Trophoblast cell (in vitro differentiated cells and primary cell): Measurements from ENCODE around the gene GALNT9.
A peak's percentile ranks its signal among the peaks of the same experiment; 100 is the strongest.

Source experiments
- DNase-seq, 2 donors: peaks; one replicate each; pipeline ENCODE4 v3.0.0-alpha.2; 2016
- H2AFZ ChIP-seq: 2 replicates; pipeline ENCODE4 v1.6.1; 2013; ENCODE audit warnings: low read length, moderate library complexity, mild to moderate bottlenecking; ENCODE audit not compliant: insufficient read depth, poor library complexity
- H2AK5ac ChIP-seq: 2 replicates; pipeline ENCODE4 v1.6.1; 2013; ENCODE audit warnings: mild to moderate bottlenecking, low read length
- H2BK120ac ChIP-seq: 2 replicates; pipeline ENCODE4 v1.6.1; 2013; ENCODE audit warnings: low read length, mild to moderate bottlenecking, moderate library complexity; ENCODE audit not compliant: insufficient read depth, poor library complexity
- H2BK12ac ChIP-seq: 2 replicates; pipeline ENCODE4 v1.6.1; 2013; ENCODE audit warnings: mild to moderate bottlenecking, low read length, moderate library complexity
- H2BK5ac ChIP-seq: 2 replicates; pipeline ENCODE4 v1.6.1; 2013; ENCODE audit warnings: low read length, low read depth, moderate library complexity, mild to moderate bottlenecking; ENCODE audit not compliant: poor library complexity
- H3K14ac ChIP-seq: 2 replicates; pipeline ENCODE4 v1.6.1; 2013; ENCODE audit warnings: mild to moderate bottlenecking, low read length
- H3K18ac ChIP-seq: 2 replicates; pipeline ENCODE4 v1.6.1; 2013; ENCODE audit warnings: mild to moderate bottlenecking, low read length
- H3K23ac ChIP-seq: 2 replicates; pipeline ENCODE4 v1.6.1; 2013; ENCODE audit warnings: low read length
- H3K27ac ChIP-seq: 2 replicates; pipeline ENCODE4 v1.5.1; 2013; ENCODE audit warnings: low read depth, mild to moderate bottlenecking, inconsistent platforms, low read length, moderate library complexity
- H3K27me3 ChIP-seq: 2 replicates; pipeline ENCODE4 v1.6.1; 2013; ENCODE audit warnings: inconsistent platforms, mild to moderate bottlenecking, low read length, moderate library complexity; ENCODE audit not compliant: insufficient read depth
- H3K36me3 ChIP-seq, 2 experiments: 1 replicate in 1 of 2; 2 replicates in 1 of 2; pipeline ENCODE4 v1.6.1; 2013; ENCODE audit warnings: low read length in 2 of 2, mild to moderate bottlenecking in 2 of 2, moderate library complexity in 1 of 2; ENCODE audit not compliant: insufficient read depth in 2 of 2, control insufficient read depth in 1 of 2
- H3K4ac ChIP-seq: 2 replicates; pipeline ENCODE4 v1.6.1; 2013; ENCODE audit warnings: low read depth, mild to moderate bottlenecking, low read length, moderate library complexity
- H3K4me1 ChIP-seq, 2 experiments: 1 replicate in 1 of 2; 2 replicates in 1 of 2; pipeline ENCODE4 v1.6.1; 2013; ENCODE audit warnings: low read length in 2 of 2, mild to moderate bottlenecking in 2 of 2, moderate library complexity in 1 of 2; ENCODE audit not compliant: insufficient read depth in 2 of 2, control insufficient read depth in 1 of 2
- H3K4me2 ChIP-seq: 2 replicates; pipeline ENCODE4 v1.6.1; 2013; ENCODE audit warnings: inconsistent platforms, mild to moderate bottlenecking, low read length, moderate library complexity
- H3K4me3 ChIP-seq: 2 replicates; pipeline ENCODE4 v1.5.1; 2013; ENCODE audit warnings: mild to moderate bottlenecking, low read depth, low read length, inconsistent platforms
- H3K79me1 ChIP-seq: one replicate; pipeline ENCODE4 v1.6.1; 2013; ENCODE audit warnings: low read length
- H3K79me2 ChIP-seq: 2 replicates; pipeline ENCODE4 v1.6.1; 2013; ENCODE audit warnings: low read length, mild to moderate bottlenecking; ENCODE audit not compliant: control insufficient read depth, insufficient read depth, poor library complexity
- H3K9ac ChIP-seq: 2 replicates; pipeline ENCODE4 v1.6.1; 2013; ENCODE audit warnings: mild to moderate bottlenecking, low read length
- H3K9me3 ChIP-seq: 2 replicates; pipeline ENCODE4 v1.6.1; 2013; ENCODE audit warnings: low read depth, mild to moderate bottlenecking, control low read depth, inconsistent platforms, low read length; ENCODE audit not compliant: insufficient read depth
- H4K12ac ChIP-seq: 2 replicates; pipeline ENCODE4 v1.6.1; 2013; ENCODE audit warnings: low read depth, mild to moderate bottlenecking, low read length, moderate library complexity
- H4K8ac ChIP-seq: 2 replicates; pipeline ENCODE4 v1.6.1; 2013; ENCODE audit warnings: low read depth, mild to moderate bottlenecking, low read length, moderate library complexity
- H4K91ac ChIP-seq: one replicate; pipeline ENCODE4 v1.6.1; 2013; ENCODE audit warnings: low read depth, mild to moderate bottlenecking, low read length, moderate library complexity
- WGBS: extraction: QIAGEN DNeasy Blood & Tissue Kit; methylation state at CpG from one replicate; pipeline ENCODE4 v1.1.7; 2013; ENCODE audit warnings: missing lambda C conversion rate; ENCODE audit not compliant: insufficient read length, insufficient coverage; ENCODE audit errors: extremely low coverage; 5-methylcytosine and 5-hydroxymethylcytosine counted together

GALNT9 gene

DNA sequence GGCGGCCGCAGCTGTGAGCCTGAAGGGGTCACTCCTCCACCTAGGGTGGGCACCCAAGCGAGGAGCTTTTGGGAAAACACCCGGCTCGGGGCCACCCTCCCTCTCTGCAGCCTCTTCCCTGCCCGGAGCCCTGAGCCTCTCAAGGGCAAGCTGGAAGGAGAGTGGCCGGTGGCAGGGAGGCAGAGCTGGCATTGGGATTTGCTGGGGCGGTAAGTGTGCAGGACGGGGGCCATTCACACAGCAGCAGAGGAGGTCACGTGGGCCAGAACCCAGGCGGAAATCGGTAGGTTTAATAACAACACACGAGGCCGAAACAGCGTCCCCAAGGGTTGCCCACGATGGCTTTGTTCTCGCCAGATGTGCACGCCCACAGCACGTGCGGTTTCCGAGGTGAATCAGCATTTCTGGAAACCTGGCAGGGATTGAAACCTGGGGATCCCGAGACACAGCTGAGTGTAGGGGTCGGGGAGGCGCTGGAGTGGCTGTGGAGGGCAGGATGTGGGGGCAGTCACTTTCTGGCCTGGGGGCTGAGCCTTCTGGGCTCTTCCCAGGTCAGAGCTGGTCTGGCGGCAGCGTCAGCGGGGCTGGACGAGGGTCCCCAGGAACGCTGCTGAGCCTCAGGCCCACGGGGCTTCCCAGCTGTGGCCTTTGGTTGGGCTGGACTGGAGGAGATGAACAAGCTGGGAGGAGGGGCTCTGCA, 161.6 kb downstream of the GALNT9 start:
- H2BK5ac ChIP-seq = no peak overlapping the region
- H3K14ac ChIP-seq = no peak overlapping the region
- no peak overlapping the region for H3K27ac ChIP-seq
- H3K4ac ChIP-seq = no peak overlapping the region
- no peak overlapping the region for H3K9ac ChIP-seq
- no peaks in the 10 kb centered on the region for H3K79me2 ChIP-seq
- H3K4me3 ChIP-seq = no peak overlapping the region
- no peak for DNase-seq
- H4K12ac ChIP-seq = no peak overlapping the region
- H2BK12ac ChIP-seq = no peak overlapping the region
- no peak overlapping the region for H3K4me2 ChIP-seq
- no peaks in the 10 kb centered on the region for H3K36me3 ChIP-seq
- H3K23ac ChIP-seq = no peak overlapping the region
- H4K8ac ChIP-seq = no peak overlapping the region
- no CpG with 5 or more reads among the region's 30 CpGs for WGBS
- no peaks in the 10 kb centered on the region for H3K4me1 ChIP-seq
- no peaks in the 10 kb centered on the region for H3K27me3 ChIP-seq
- no peak overlapping the region for H4K91ac ChIP-seq
- H2AFZ ChIP-seq = no peak overlapping the region
- H2BK120ac ChIP-seq = no peak overlapping the region
- no peak overlapping the region for H3K18ac ChIP-seq
- H2AK5ac ChIP-seq = no peak overlapping the region
- no peaks in the 10 kb centered on the region for H3K79me1 ChIP-seq
- peaks cover 4% of the 10 kb centered on the region for H3K9me3 ChIP-seq

DNA sequence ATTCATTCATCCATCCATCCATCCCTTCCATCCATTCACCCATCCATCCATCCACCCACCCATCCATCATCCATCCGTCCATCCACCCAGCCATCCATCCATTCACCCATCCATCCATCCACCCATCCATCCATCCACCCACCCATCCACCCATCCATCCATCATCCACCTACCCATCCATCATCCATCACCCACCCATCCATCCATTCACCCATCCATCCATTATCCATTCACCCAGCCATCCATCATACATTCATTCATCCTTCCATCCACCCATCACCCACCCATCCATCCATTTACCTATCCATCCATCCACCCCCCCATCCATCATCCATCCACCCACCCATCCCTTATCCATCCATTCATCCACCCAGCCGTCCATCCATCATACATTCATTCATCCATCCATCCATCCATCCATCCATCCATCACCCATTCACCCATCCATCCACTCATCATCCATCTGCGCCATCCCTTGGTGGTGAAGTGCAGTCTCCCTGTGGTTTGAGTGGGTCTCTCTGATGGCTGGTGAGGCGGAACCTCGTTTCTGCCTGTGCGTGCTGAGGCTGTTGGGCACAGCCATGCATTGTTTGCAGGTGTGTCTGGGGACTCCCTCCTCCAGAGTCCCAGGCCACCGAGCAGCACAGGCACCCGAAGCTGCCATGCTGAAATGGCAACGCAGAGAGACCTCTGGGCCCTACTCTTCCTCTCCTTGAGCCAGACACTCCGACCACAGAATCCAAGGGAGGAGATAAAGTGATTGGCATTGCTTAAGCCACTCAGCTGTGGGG, 162.4 kb downstream of the GALNT9 start:
- no peak overlapping the region for H4K91ac ChIP-seq
- H3K27me3 ChIP-seq = no peaks in the 10 kb centered on the region
- H4K12ac ChIP-seq = no peak overlapping the region
- no peak overlapping the region for H2BK12ac ChIP-seq
- H3K14ac ChIP-seq = no peak overlapping the region
- no peak overlapping the region for H3K18ac ChIP-seq
- no peaks in the 10 kb centered on the region for H3K79me1 ChIP-seq
- H3K23ac ChIP-seq = no peak overlapping the region
- no peak overlapping the region for H3K9ac ChIP-seq
- H3K4ac ChIP-seq = no peak overlapping the region
- no peak overlapping the region for H3K4me2 ChIP-seq
- no peak overlapping the region for H4K8ac ChIP-seq
- no peaks in the 10 kb centered on the region for H3K4me1 ChIP-seq
- no peak overlapping the region for H2AK5ac ChIP-seq
- H2BK5ac ChIP-seq = no peak overlapping the region
- WGBS = 100% methylated on average over 2 of the region's 10 CpGs
- H2AFZ ChIP-seq = no peak overlapping the region
- DNase-seq = no peak
- peaks cover 4% of the 10 kb centered on the region for H3K9me3 ChIP-seq
- no peak overlapping the region for H3K4me3 ChIP-seq
- H2BK120ac ChIP-seq = no peak overlapping the region
- H3K79me2 ChIP-seq = no peaks in the 10 kb centered on the region
- no peak overlapping the region for H3K27ac ChIP-seq
- no peaks in the 10 kb centered on the region for H3K36me3 ChIP-seq

DNA sequence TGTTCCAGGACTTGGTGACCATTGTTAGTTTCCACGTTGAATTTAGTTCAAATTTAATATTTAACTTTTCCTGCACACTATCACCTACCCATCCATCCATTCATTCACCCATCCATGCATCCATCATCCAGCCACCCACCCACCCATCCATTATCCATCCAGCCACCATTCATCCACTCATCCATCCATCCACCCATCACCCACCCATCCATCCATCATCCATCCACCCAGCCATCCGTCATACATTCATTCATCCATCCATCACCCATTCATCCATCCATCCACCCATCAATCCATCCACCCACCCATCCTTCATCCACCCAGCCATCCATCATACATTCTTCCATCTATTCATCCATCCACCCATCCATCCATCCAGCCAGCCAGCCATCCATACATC, 163.3 kb downstream of the GALNT9 start:
- no peaks in the 10 kb centered on the region for H3K4me1 ChIP-seq
- no peak overlapping the region for H4K91ac ChIP-seq
- H3K36me3 ChIP-seq = no peaks in the 10 kb centered on the region
- H3K23ac ChIP-seq = no peak overlapping the region
- H3K4me3 ChIP-seq = peak overlapping the region; percentile 47
- H4K8ac ChIP-seq = no peak overlapping the region
- no peak overlapping the region for H3K18ac ChIP-seq
- H2AFZ ChIP-seq = no peak overlapping the region
- no peaks in the 10 kb centered on the region for H3K27me3 ChIP-seq
- H3K4ac ChIP-seq = no peak overlapping the region
- H2BK120ac ChIP-seq = no peak overlapping the region
- H3K9me3 ChIP-seq = peaks cover 4% of the 10 kb centered on the region
- H2BK5ac ChIP-seq = no peak overlapping the region
- H4K12ac ChIP-seq = no peak overlapping the region
- H2BK12ac ChIP-seq = no peak overlapping the region
- H3K9ac ChIP-seq = no peak overlapping the region
- DNase-seq = no peak
- 100% methylated on average over 1 of the region's 2 CpGs for WGBS
- H2AK5ac ChIP-seq = no peak overlapping the region
- H3K14ac ChIP-seq = no peak overlapping the region
- H3K27ac ChIP-seq = no peak overlapping the region
- no peaks in the 10 kb centered on the region for H3K79me2 ChIP-seq
- no peaks in the 10 kb centered on the region for H3K79me1 ChIP-seq
- no peak overlapping the region for H3K4me2 ChIP-seq

- H3K18ac ChIP-seq = no peak overlapping the region
- no peaks in the 10 kb centered on the region for H3K36me3 ChIP-seq
- no peaks in the 10 kb centered on the region for H3K79me2 ChIP-seq
- H3K4me1 ChIP-seq = no peaks in the 10 kb centered on the region
- no peak overlapping the region for H3K23ac ChIP-seq
- peaks cover 4% of the 10 kb centered on the region for H3K9me3 ChIP-seq
- no peak overlapping the region for H4K12ac ChIP-seq
- H2BK5ac ChIP-seq = no peak overlapping the region
- no peaks in the 10 kb centered on the region for H3K79me1 ChIP-seq
- no peak overlapping the region for H4K8ac ChIP-seq
- H2BK120ac ChIP-seq = no peak overlapping the region
- no peak overlapping the region for H2AK5ac ChIP-seq
- no peaks in the 10 kb centered on the region for H3K27me3 ChIP-seq
- H2AFZ ChIP-seq = no peak overlapping the region
- no peak overlapping the region for H2BK12ac ChIP-seq
- no peak for DNase-seq
- WGBS = no CpG with 5 or more reads among the region's 6 CpGs
- H3K4ac ChIP-seq = no peak overlapping the region
- H3K14ac ChIP-seq = no peak overlapping the region
- no peak overlapping the region for H3K4me2 ChIP-seq
- H4K91ac ChIP-seq = no peak overlapping the region
- no peak overlapping the region for H3K9ac ChIP-seq
- no peak overlapping the region for H3K27ac ChIP-seq
- no peak overlapping the region for H3K4me3 ChIP-seq
Observed at GRCh38 chr12:132165584-132165983, 163.8 kb downstream of the GALNT9 start.
